Activated effector memory CD4-positive, alpha-beta T cell treated with Interleukin-2 at 50 U/mL for 16 hours (primary cell): ENCODE results near the gene KDM5A.
"Not testable (repeated sequence)": the region's sequence is repeated elsewhere in the genome, so short reads cannot be mapped to it uniquely, and the experiment has no call there.

Experiments
- DNase-seq: peaks from one replicate; pipeline ENCODE4 v3.0.0-alpha.2; 2020

The KDM5A gene

DNA sequence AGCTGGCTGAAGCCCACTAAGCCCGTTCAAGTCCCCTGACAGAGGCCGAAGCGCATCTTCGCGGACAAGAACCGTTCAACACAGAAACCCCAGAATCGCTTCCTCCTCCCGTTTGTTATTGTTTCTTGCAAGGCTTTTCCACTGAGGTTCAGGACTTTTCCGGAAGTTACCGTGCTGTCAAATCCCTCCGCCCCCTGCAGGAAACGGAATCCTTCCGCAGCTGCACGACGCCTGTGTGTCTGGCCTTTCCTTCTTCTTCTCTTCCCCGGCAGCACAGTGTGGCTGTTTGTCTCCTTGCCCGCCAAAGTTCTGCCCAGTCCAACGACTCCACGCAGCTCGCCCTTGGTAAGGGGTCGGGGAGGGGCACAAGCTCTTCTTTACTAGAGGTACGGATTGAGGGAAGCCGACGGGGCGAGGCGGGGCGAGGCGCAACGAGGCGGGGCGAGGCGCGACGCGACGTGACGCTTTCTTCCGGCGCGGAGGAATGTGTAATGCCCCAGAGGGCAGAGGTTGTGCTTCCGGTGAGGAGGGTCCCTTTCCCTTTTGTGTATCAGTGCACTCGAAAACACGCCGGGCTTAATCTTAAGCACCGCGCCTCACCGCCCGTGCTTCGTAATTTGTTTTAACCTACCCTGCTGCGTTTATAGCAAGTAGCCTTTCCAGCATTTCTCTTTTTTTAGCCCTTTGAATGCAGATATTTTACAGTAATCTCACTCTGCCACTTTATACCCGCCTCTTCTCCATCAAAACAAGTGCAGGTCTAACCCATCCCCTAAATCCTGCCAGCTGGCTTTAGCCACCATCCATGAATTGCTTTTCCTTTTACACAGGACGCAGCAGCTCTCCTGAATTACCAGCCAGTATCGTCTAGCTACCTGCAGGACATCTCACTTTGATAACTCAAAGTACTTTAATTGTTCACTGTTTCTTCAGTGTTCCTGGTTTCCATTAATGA is at the start of gene KDM5A:
Gene KDM5A (minus strand): TSS at position 179 of the 955 bp plus-strand sequence. CDS start 229 bp downstream, outside the sequence.
- DNase-seq, result peak; percentile 84

DNA sequence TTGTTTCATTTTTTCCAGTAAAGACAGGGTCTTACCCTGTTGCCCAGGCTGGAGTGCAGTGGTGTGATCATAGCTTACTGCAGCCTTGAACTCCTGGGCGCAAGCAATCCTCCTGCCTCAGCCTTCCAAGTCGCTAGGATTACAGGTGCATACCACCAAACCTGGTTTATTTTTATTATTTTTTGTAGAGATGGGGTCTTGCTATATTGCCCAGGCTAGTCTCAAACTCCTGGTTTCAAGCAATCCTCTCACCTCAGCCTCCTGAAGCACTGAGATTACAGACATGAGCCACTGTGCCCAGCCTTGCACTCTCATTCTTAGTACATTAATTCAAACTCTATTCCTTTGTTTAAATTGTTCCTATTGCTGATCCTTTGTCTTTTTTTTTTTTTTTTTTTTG is 46.6 kb upstream of the KDM5A start:
- not testable (repeated sequence) for DNase-seq

DNA sequence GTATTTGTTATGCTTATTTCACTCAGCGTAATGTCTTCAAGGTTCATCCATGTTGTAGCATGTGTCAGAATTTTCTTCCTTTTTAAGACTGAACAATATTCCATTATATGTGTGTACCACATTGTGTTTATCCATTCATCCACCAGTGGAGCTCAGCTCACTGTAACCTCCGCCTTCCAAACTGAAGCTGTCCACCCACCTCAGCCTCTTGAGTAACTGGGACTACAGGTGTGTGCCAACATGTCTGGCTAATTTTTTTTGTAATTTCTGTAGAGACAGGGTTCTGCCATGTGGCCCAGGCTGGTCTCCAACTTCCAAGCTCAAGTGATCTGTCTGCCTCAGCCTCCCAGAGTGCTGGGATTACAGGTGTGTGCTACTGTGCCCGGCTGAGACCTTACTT is 33.4 kb upstream of the KDM5A start:
- DNase-seq, result no peak

DNA sequence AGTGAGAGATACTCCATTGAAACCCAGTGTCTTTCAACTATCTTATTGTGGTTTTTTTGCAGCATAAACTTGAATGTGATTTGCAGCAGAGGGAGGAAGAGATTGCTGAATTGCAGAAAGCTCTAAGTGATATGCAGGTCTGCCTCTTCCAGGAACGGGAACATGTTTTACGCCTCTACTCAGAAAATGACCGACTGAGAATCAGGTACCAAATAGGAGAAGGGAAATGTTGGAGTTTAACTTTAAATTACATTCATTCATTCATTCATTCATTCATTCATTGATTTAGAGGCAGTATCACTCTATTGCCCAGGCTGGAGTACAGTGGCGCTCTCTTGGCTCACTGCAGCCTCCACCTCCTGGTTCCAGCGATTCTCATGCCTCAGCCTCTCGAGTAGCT is 29.3 kb upstream of the KDM5A start:
- DNase-seq, result no peak

DNA sequence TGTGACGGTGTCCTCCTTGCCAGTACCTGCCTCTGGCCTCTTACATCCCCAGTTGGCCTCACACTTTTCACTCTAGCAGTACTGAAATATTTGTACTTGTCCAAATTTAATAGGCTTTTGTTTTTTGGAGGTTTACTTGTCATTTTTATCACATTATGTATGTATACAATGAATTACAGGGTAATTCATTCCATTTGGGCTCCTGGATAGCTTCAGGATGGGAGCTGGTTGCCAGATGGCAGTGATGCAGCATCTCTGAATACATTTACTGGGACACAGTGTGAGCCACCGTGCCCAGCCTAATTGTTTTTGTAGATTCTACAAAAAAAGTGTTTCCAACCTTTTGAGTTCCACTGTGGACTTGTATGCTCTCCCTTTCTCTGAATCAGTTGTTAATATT is 25.7 kb upstream of the KDM5A start:
- DNase-seq, result no peak

DNA sequence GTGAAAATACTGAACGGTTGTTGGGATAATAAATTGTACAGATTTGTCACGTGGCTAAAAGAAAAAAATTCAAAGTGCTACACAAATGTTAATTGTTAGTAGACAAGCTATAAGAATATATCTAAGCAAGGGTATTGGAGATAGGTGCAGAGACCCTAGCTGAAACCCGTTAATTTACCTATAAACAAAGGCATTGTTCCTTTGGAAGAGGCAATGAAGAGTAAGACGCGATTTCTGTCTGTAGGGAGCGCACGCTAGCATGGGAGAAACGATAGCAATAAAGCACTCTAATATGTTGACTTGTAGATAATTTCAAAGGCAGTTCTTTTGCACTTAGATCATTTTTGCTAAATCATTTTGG is 12.9 kb upstream of the KDM5A start:
- no peak for DNase-seq

DNA sequence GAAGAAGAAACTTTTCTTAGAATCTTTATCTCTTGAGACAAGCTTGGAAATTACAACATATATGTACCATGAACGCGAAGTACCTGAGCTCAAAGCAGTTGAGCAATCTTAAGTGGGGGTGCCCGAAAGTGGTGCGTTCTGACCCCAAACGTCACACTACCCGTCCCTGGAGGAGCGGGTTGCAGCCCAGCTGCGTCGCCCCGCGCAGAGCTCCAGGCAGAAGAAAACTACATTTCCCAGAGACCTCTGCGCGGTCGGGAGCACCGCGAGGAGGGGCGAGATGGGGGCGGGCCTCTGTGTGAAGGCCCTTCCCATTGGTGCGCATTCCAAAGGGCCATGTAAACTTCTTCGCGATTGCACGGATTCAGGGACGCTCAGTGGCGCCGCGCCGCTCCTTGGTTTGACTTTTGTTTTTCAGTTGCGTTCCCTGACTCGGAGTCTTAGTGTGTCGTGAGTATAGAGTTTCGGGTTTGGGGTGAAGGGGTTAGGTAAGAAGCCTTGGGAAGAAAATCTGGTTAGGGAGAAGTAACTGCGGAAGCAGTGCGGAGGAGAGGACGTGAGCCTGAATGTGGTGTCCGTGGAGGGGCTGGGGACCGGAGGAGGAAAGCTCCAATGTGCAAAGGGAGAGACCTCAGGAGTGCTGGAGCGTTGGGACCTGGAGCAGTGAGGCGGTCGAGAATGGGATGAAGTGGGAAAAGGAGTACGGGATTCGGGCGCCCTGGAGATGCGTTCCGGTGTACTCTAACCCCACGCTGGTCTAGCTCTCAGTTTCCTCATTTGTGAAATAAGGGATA is 12.3 kb upstream of the KDM5A start, which contains the start of gene CCDC77:
Gene CCDC77 (plus strand): TSS at position 410 of the 794 bp plus-strand sequence. CDS start 7,740 bp downstream, outside the sequence.
- DNase-seq, result peak; percentile 93

DNA sequence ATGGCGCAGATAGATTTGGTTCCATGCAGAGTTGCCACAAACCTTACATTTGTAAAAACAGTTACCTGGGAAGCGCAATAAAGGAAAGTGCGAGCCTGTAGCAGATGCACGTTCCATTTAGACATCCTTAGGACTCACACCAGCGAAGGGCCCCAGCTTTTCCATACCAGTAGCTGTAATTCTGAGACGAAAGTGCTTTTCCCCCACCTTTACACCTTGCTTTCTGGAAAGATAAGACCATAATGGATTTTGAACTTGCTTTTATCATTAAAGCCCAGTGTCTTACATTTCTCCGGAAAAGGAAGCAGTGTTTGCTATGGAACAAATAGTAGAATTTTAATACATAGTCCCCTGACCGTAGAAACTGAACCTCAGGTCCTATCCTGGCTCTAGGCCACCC is 11.7 kb upstream of the KDM5A start:
- no peak for DNase-seq

DNA sequence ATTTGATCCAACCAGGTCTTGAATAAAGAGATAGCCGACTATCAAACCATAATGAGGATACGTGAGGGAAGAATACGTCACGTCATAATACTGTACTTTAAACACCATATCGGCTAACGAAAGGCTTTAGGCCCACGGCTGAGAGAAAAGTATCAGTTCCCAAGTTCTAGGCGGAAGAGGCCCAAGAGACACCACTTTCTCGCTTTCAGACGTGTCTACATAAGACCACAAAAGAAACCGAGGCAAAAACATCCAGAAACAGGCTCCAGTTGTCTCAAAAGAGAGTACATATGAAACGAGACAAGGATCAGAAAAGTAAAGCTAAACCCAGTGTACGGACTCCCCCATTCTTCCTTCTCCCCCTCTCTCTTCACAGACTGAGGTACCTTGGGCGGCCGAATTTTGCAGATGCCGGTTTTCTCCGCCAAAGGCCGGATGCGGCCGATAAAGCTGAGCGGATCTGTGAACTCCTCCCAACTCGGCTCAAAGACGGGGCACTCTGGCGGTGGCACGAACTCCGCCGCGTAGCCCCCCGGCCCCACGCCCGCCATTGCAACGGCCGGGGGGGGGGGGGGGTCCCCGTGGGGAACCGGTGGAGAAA is 479 bp downstream of the KDM5A start:
- DNase-seq, result no peak

DNA sequence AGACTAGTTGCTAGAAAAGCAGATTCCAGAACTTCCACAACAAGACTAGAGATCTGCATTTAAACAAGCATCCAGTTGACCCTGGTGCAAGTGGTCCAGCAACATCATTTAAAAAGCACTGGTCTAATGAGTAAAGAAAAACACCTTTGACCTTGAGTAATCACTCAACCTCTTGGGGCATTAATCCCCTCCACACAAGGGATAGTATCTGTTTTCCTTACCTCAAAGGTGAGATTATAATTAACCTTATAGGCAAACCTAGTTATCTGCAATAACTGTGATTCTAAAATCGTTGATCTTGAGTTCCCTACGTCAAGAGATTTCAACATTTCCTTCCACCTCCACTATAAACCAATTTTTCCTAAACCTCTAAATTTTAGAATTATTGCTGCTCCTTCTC is 1.1 kb downstream of the KDM5A start:
- DNase-seq, result no peak

DNA sequence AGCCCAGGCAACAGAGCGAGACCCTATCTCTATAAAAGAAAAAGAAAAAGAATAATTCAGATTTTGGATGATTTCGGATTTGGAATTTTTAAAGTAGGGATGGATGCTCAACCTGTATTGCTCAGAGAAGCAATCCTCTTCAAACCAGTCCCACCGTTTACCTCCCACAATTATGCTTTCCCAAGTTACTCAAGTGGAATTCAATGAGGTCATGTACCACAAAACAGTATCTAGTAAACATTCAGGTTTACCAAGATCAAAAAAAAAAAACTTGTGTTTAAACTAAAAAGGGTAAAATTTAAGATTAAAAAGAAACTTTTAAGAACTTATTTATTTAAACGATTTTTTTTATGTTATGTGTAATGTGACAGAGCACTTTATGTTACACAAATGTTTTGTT is 2.5 kb downstream of the KDM5A start:
- DNase-seq, result no peak

DNA sequence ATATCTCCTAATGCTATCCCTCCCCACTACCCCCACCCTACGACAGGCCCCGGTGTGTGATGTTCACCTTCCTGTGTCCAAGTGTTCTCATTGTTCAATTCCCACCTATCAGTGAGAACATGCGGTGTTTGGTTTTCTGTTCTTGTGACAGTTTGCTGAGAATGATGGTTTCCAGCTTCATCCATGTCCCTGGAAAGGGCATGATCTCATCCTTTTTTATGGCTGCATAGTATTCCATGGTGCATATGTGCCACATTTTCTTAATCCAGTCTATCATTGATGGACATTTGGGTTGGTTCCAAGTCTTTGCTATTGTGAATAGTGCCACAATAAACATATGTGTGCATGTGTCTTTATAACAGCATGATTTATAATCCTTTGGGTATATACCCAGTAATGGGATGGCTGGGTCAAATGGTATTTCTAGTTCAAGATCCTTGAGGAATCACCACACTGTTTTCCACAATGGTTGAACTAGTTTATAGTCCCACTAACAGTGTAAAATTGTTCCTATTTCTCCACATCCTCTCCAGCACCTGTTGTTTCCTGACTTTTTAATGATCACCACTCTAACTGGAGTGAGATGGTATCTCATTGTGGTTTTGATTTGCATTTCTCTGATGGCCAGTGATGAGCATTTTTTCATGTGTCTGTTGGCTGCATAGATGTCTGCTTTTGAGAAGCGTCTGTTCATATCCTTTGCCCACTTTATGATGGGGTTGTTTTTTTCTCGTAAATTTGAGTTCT is 18.2 kb downstream of the KDM5A start:
- not testable (repeated sequence) for DNase-seq

DNA sequence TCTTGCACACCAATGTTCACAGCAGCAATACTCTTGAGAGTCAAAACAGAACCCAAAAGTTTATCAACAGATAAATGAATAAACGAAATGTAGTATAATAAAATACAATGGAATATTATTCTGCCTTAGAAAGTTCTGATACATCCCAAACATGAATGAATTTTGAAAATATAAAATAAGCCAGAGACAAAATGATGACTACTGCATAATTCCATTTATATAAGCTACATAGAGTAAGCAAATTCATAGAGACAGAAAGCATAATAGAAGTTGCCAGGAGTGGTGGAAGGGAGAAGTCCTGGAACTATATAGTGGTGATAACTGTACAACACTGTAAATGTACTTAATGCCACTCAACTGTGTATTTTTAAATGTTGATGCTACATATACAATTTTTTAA is 21.1 kb downstream of the KDM5A start:
- DNase-seq, result no peak

DNA sequence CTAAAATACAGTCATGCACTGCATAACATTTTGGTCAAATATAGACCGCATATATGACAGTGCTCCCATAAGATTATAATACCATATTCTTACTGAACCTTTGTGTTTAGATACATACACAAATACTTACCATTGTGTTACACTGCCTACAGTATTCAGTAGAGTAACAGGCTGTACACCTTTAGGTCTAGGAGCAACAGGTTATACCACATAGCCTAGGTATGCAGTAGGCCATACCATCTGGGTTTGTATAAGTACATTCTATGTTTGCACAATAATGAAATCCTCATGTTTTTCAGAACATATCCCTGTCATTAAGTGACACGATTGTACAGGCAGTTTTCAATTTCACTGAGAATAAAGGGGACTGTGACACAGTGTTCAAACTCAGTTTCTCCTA is 22.3 kb downstream of the KDM5A start:
- no peak for DNase-seq

DNA sequence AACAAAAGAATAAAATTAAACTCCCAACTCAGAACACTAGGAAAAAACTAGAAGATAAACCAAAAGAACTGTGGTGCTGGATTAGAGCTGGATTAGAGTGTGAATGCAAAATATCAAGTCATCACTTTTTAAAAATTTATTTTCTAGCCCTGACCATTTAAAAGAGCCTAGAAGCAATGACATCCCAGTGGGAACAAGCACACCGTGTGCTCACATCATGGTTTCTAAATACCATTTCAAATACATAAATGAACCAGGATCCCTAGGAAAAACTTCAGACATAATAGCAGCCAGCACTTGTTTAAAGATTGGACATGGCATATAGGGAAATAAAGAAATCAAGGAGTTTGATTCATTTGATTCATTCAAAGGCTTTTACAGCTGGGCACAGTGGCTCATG is 30.0 kb downstream of the KDM5A start:
- DNase-seq, result no peak

DNA sequence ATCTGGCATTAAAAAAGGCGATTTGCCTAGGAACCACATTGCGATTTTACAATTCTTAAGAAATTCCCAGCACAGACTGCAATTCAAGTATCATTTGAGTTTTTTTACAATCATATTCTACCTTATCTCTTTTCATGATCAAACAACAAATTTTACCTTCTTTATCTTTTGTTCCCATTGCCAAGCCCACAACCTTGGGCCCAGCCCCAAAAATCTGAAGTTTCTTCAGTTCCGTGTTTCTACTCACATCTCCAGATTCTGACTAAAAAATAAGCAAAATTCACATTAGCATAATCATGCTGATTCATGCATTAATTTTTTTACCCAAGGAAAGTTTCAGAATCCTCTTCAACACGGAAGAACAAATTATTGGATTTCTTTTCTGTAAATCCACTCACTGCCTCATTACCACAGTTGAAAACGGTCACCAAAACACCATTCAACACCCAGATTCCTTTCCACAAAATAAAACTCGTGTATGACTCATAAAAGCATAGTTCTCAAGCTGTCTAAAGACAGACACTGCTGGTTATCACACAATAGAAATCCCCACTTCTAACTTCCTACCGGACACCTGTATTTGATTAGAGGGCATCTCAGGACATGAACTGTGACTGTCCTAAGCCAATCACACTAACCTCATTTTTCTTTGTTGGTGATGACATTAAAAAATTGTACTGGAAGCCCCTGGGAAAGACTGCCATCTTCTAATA is 32.7 kb downstream of the KDM5A start:
- DNase-seq, result no peak

DNA sequence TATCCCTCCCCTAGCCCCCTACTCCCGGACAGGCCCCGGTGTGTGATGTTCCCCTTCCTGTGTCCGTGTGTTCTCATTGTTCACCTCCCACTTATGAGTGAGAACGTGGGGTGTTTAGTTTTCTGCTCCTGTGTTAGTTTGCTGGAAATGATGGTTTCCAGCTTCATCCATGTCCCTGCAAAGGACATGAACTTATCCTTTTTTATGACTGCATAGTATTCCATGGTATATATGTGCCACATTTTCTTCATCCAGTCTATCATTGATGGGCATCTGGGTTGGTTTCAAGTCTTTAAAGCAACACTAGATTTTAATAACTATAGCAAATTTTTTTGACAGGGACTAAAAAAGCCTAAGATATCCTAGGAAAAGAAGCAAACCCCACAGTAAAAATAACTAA is 37.9 kb downstream of the KDM5A start:
- not testable (repeated sequence) for DNase-seq

DNA sequence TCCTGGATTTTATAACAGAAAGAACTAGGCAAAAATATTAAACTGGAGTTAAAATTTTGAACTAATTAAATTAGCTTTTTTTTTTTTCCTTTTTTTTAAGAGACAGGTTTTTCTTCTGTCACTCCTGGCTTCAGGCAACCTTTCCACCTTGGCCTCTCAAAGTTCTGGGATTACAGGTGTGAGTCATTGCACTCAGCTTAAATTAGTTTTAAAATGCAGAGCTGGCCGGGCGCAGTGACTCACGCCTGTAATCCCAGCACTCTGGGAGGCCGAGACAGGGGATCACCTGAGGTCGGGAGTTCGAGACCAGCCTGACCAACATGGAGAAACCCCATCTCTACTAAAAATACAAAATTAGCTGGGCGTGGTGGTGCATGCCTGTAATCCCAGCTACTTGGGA is 39.5 kb downstream of the KDM5A start:
- not testable (repeated sequence) for DNase-seq

DNA sequence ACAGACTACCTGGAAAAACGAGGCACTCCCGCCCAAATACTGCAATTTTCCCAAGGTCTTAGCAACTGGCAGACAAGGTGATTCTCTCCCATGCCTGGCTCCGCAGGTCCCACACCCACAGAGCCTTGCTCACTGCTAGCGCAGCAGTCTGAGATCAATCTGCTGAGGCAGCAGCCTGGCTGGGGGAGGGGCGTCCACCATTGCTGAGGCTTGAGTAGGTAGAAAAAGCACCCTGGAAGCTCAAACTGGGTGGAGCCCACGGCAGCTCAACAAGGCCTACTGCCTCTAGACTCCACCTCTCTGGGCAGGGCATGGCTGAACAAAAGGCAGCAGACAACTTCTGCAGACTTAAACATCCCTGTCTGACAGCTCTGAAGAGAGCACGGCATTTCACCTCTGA is 46.1 kb downstream of the KDM5A start:
- not testable (repeated sequence) for DNase-seq

DNA sequence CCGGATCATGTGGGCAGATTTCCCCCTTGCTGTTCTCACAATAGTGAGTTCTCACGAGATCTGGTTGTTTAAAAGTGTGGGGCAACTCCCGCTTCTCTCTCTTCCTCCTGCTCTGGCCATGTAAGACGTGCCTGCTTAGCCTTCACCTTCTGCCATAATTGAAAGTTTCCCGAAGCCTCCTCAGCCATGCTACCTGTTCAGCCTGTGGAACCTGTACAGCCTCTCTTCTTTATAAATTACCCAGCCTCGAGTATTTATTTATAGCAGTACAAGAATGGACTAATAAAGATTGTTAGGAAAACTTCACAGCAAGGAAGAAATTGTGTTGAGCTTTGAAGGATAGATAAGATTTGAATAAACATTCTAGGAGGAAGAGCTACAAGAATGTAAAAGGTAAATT is 52.1 kb downstream of the KDM5A start:
- DNase-seq, result no peak

DNA sequence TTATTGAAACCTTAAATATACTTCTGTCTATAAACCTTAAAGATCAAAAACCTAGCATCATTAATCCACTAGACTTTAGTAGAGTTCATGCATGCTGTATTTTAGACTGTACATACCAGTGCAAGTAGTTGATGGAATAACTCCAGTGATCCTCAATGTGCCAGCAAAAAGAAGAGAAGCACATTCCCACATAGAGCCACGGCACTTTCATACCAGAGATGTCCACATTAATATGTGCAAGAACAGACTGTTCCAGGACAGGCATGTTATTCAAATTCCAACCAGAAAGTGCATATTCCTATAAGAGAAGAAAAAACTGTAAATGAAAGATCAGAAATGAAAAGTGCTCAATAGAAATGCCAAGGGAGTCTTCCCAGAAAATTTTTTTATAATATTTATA is 55.0 kb downstream of the KDM5A start:
- DNase-seq, result no peak

DNA sequence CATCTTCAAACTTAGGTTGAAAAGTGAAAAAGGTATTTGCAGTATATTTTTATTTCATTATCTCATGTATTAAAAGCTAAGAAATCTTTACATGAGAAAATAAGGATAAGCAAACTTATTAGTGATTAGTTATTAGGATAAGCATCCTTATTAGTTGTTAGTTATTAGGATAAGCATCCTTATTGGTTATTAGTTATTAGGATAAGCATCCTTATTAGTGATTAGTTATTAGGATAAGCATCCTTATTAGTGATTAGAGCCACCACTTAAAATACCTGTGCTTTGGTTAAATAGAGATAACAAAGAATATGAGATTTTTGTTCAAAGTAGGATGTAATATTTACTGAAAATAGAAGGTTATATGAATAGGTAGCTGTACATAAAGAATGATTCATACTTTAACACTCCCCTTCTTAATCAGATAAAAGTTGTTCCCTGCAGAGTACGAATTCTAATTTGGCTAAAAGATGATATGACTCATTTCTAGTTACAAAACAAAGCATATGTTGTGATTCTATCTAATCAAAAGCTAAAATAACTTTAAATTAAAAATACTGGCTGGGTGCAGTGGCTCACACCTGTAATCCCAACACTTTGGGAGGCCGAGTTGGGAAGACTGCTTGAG is 56.4 kb downstream of the KDM5A start:
- no peak for DNase-seq
